ENCODE results near the gene CLPX.

DNA sequence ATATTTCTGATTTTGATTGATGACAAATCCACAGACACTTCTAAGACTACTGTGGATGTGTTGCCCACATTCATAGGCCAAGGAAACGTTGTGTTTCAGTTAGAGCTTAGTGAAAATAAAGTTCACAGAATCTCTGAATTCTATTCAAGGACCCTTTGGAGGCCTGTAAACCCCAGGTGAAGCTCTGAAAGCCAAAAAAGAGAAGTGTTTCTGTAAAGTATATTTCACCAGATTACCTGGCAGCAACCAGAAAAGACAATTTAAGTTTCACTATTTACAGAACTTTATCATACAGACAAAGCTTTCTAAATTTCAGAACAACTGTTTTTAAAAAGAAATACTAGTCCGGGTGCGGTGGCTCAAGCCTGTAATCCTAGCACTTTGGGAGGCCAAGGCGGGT is 2.6 kb downstream of the CLPX start:
- TF ChIP-seq, protein P1, sequence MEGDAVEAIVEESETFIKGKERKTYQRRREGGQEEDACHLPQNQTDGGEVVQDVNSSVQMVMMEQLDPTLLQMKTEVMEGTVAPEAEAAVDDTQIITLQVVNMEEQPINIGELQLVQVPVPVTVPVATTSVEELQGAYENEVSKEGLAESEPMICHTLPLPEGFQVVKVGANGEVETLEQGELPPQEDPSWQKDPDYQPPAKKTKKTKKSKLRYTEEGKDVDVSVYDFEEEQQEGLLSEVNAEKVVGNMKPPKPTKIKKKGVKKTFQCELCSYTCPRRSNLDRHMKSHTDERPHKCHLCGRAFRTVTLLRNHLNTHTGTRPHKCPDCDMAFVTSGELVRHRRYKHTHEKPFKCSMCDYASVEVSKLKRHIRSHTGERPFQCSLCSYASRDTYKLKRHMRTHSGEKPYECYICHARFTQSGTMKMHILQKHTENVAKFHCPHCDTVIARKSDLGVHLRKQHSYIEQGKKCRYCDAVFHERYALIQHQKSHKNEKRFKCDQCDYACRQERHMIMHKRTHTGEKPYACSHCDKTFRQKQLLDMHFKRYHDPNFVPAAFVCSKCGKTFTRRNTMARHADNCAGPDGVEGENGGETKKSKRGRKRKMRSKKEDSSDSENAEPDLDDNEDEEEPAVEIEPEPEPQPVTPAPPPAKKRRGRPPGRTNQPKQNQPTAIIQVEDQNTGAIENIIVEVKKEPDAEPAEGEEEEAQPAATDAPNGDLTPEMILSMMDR (IDR thresholded peaks at IDR 0.05; ENCODE audit: poor library complexity), result no peak
- TF ChIP-seq EZH2 (IDR thresholded peaks at IDR 0.05; ENCODE audit: borderline replicate concordance) (no peak), EZH2phosphoT487 (IDR thresholded peaks at IDR 0.05; ENCODE audit: low read depth, severe bottlenecking, unreplicated experiment) (no peak)
